ENCODE results near the gene ATAD1.

DNA sequence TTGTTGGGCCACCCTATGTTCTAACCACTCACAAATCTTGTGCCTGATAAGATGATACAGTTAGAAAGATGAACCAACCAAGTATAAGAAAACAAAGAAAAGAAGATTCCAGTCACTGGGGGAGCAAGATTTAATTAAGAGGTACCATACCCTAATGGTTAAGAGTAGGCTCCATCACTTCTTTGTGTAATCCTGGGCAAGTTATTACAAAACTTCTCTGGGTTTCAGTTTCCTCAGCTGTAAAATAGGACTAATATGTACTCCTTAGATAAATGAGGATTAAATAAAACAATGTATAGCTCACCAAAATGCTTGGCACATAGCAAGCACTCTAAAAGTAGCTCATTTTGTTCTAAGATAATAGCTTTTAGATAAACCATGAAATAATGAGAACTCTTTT is 58.5 kb downstream of the ATAD1 start:
- TF ChIP-seq, protein P1, sequence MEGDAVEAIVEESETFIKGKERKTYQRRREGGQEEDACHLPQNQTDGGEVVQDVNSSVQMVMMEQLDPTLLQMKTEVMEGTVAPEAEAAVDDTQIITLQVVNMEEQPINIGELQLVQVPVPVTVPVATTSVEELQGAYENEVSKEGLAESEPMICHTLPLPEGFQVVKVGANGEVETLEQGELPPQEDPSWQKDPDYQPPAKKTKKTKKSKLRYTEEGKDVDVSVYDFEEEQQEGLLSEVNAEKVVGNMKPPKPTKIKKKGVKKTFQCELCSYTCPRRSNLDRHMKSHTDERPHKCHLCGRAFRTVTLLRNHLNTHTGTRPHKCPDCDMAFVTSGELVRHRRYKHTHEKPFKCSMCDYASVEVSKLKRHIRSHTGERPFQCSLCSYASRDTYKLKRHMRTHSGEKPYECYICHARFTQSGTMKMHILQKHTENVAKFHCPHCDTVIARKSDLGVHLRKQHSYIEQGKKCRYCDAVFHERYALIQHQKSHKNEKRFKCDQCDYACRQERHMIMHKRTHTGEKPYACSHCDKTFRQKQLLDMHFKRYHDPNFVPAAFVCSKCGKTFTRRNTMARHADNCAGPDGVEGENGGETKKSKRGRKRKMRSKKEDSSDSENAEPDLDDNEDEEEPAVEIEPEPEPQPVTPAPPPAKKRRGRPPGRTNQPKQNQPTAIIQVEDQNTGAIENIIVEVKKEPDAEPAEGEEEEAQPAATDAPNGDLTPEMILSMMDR (IDR thresholded peaks at IDR 0.05) = no peak
- TF ChIP-seq POLR2AphosphoS5 (IDR thresholded peaks at IDR 0.05) = no peak
